ENCODE measurements around the gene NABP1.

DNA sequence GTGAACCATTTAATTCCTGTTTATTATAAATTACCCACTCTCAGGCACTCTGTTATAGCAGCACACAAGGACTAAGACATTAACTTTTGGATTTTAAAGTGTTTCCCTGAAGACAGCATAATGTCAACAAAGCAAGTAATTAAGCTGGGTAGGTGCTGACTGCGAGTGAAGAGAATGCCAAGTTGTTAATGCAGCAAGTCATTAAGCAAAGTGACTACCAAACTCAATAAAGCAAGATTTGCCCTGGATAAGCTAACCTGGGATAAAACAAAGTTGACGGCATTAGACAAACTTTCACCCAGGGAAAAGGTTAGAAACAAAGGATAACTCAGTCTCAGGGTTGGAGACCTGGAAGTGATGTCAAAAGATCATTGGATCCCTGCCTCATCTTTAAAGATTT lies 28.4 kb upstream of the NABP1 start:
- TF ChIP-seq CTCF (conservative IDR thresholded peaks at IDR 0.05 in 1 of 2, IDR thresholded peaks at IDR 0.05 in 1 of 2; ENCODE audit: extremely low read depth in 1 of 2, insufficient read depth in 1 of 2, low read depth in 1 of 2, low read length in 2 of 2) (no peak), EZH2 (IDR thresholded peaks at IDR 0.05; ENCODE audit: borderline replicate concordance, low read length) (no peak)
